Measurements from ENCODE around the gene AMOTL2. TPM values are rescaled to one million over a fixed set of nuclear protein-coding genes. Genes with fewer than 3 reads are reported as not detected.

The AMOTL2 gene
- total and polyA plus RNA-seq, 2 donors (not counting 3 experiments of a cell fraction or from before 2014, with no cell fraction given): 130 to 145 TPM

DNA sequence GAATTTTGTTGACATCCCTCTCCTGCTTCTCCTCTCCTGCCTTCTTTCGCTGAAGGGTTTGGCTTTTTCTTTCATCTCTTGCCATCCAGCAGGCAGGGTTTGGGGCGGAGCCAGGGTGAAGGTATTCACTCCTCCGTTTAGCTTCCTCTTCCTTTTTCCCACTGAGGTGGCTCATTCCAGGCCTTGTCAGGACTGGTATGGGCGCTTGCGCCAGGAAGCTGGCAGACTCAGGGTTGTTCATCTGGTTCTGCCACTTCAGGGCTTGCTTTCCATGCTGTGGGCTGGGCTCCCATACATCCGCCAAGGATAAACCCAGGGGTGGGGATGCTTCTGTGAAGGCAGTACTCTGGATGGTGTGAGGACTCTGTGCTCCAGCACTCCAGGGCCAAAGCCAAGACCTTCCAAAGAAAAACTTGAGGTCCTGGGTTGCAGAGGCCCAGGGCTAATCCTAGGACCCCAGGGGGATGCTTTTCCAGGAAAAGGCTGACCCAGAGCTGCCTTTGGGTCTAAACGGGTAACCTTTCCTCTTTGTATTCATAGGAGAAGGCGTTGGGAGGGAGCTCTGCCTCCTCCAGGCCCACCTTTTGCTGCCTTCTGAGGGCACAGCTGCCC is 7.7 kb upstream of the AMOTL2 start:
- FAIRE-seq (no peak), DNase-seq (ENCODE audit: low read depth, low spot score) (no peak)
- no TSS peak for BruUV-seq (replicated peaks)
- Histone ChIP-seq H3K36me3 (ENCODE audit: control insufficient read depth in 2 of 2, extremely low read depth in 1 of 2, insufficient read depth in 2 of 2, low read length in 2 of 2) (no peaks in the 10 kb centered on the region), H3K27ac (ENCODE audit: insufficient read depth, low read depth, low read length) (no peak overlapping the region), H3K9me1 (replicated peaks; ENCODE audit: control insufficient read depth, extremely low read depth, insufficient read depth, low read length) (no peaks in the 10 kb centered on the region), H4K20me1 (replicated peaks; ENCODE audit: control insufficient read depth, extremely low read depth, insufficient read depth, low read length) (no peaks in the 10 kb centered on the region), H3K9me3 (replicated peaks; ENCODE audit: control insufficient read depth, insufficient read depth, low read length) (no peaks in the 10 kb centered on the region), H3K4me3 (replicated peaks in 1 of 3; ENCODE audit: insufficient read depth in 1 of 3, low read depth in 1 of 3, low read length in 3 of 3) (no peak overlapping the region), H3K4me2 (ENCODE audit: insufficient read depth, low read length) (no peak overlapping the region), H2AFZ (ENCODE audit: low read depth, low read length) (no peak overlapping the region), H3K9ac (replicated peaks; ENCODE audit: extremely low read depth, insufficient read depth, low read length) (no peak overlapping the region), H3K27me3 (ENCODE audit: control insufficient read depth in 2 of 2, insufficient read depth in 2 of 2, low read length in 2 of 2) (peaks cover 8% of the 10 kb centered on the region in 2 experiments), H3K4me1 (ENCODE audit: control insufficient read depth, extremely low read depth, insufficient read depth, low read length) (peaks cover 6% of the 10 kb centered on the region), H3K79me2 (ENCODE audit: control insufficient read depth, insufficient read depth, low read length) (no peaks in the 10 kb centered on the region)
- dilution Hi-C loops (cut with MboI; ENCODE audit: extremely low pct_ligation_motif_present, low sequenced_read_pairs) (no loop called here), intact Hi-C loops (cut with micrococcal nuclease) (no loop called here)
- TF ChIP-seq FOS (IDR thresholded peaks at IDR 0.05; ENCODE audit: borderline replicate concordance, insufficient read depth, low read length) (no peak), POLR2A (IDR thresholded peaks at IDR 0.05; ENCODE audit: low read depth, low read length) (no peak), MYC (IDR thresholded peaks at IDR 0.05; ENCODE audit: low read depth, low read length) (no peak), JUN (IDR thresholded peaks at IDR 0.05; ENCODE audit: borderline replicate concordance, insufficient read depth, insufficient read length, low read depth) (no peak), EZH2 (IDR thresholded peaks at IDR 0.05; ENCODE audit: borderline replicate concordance, low read depth, low read length, severe bottlenecking) (no peak), CTCF (IDR thresholded peaks at IDR 0.05; ENCODE audit: extremely low read depth in 1 of 2, insufficient read depth in 1 of 2, low read depth in 1 of 2, low read length in 2 of 2) (no peak), POLR2AphosphoS5 (IDR thresholded peaks at IDR 0.05; ENCODE audit: insufficient read depth, low read depth, low read length) (no peak), GATA2 (IDR thresholded peaks at IDR 0.05; ENCODE audit: insufficient read depth, insufficient read length, low read depth, low read length) (no peak)
- TF ChIP-seq, protein P1, sequence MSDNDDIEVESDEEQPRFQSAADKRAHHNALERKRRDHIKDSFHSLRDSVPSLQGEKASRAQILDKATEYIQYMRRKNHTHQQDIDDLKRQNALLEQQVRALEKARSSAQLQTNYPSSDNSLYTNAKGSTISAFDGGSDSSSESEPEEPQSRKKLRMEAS (IDR thresholded peaks at IDR 0.05; ENCODE audit: insufficient read depth, insufficient read length): no peak
- ChIA-PET POLR2A (no interaction called here), CTCF (interaction anchor here (0.7 to 2.6 kb wide), 4 partner anchors 10 to 91 kb away, joined by 3 to 15 read pairs (median 4); no protein-coding TSS in a partner anchor)

Data from endothelial cell of umbilical vein (primary cell).